HG02798 (cell line): Measurements from ENCODE around the gene MGAT4A.
"Not testable (repeated sequence)": the region's sequence is repeated elsewhere in the genome, so short reads cannot be mapped to it uniquely, and the experiment has no call there.

Source experiments
- ATAC-seq: cut with Tn5 transposase; IDR thresholded peaks from one replicate; pipeline ENCODE4 v1.9.1; 2021; ENCODE audit warnings: mild to moderate bottlenecking; ENCODE audit not compliant: unreplicated experiment, poor library complexity

MGAT4A gene

DNA sequence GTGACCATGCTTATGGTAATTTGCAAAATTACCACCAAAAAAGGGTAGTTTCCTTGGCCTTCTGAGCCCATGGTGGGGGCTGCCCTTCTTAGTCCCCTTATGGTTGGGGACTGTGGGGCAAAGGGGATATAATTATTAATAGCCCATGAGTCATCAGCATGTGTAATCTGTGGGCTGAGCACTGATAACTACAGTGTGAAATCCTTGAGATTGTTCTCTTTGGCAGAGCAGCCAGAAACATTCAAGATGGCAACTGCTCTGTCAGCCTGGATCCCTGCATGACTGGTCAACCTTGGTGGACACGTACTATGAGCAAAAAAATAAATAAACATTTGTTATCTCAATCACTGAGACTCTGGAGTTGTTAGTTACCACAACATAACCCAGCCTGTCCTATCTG is 61.3 kb downstream of the MGAT4A start:
- ATAC-seq, result no peak

DNA sequence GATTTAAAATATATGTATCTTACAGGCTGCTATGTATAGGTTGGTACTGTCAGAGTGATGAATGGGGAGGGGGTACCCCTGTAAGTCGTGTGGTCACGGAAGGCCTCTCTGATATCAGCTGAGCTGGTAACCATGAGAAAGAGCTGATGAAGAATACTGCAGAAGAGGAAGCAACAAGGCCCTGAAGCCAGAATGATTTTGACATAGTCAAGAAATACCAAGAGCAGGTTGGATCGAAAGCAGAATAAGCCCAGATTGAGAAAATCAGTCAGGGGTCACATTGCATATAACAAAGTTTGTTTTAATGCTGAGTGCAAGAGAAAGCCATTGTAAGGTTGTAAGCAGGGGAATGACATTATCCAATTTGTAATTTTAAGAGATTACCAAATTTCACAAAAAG is 65.3 kb downstream of the MGAT4A start:
- ATAC-seq, result no peak

GRCh38 chr2:98664323-98664722 is 66.6 kb downstream of the MGAT4A start:
- no peak for ATAC-seq

GRCh38 chr2:98663511-98664090 is 67.3 kb downstream of the MGAT4A start:
- ATAC-seq, result no peak

DNA sequence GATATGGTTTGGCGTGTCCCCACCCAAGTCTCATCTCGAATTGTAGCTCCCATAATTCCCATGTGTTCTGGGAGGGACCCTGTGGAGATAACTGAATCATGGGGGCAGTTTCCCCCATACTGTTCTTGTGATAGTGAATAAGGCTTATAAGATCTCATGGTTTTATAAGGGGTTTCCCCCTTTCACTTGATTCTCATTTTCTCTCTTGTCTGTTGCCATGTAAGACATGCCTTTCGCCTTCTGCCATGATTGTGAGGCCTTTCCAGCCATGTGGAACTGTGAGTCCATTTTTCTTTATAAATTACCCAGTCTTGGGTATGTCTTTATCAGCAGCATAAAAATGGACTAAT is 71.5 kb downstream of the MGAT4A start:
- ATAC-seq, result not testable (repeated sequence)

GRCh38 chr2:98658816-98659490 is 72.0 kb downstream of the MGAT4A start:
- no peak for ATAC-seq

DNA sequence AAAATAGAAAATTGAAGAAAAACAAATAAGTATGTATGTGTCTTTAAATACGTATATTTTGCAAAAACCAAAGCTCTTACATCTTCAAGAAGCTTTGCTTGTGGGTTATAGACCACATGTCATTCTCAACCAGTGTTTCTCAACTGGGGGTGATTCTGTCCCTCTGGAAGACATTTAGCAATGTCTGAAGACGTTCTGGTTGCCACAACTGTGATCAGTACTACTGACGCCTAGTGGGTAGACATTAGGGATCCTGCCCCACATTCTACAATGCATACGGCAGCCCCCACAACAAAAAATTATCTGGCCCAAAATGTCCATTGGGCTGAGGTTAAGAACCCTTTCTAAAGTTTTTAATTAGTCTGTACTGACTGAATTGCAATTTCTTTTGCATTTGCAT is 74.1 kb downstream of the MGAT4A start:
- no peak for ATAC-seq

DNA sequence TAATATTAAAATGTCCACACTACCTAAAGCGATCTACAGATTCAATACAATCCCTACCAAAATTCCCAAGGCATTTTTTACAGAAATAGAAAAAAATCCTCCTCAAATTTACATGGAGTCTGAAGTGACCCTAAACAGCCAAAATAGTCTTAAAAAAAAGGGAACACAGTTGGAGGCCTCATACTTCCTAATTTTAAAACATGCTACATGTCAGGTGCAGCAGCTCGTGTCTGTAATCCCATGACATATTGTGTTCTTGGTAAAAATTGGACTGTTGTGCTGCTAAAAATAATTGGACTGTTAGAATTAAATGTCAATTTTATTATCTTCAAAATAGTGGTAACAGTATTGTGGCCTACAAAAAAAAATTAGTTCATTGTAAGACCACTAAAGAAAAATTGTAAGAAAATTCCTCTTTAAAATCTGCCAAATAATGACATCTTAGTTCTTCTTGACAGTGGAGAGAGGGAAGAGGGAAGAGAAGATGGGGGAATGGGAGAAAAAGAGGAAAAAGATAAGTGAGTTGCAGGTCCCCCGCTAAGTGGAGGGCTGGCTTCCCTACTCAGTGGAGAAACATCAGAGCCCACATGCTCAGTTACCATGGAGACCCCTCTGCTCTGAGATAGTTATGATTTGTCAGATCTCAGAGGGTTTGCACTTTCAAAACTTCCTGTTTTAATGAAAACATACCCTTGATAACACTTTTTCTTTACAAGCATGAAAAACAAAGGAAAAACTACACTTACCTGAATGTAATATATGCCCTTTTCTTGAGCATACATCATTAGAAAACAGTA is 76.0 kb downstream of the MGAT4A start:
- no peak for ATAC-seq

GRCh38 chr2:98650998-98651397 is 79.9 kb downstream of the MGAT4A start:
- no peak for ATAC-seq

GRCh38 chr2:98649992-98650375 is 80.9 kb downstream of the MGAT4A start:
- ATAC-seq, result no peak

- ATAC-seq, result peak; percentile 89
Measured at GRCh38 chr2:98649135-98649991, 81.6 kb downstream of the MGAT4A start.

DNA sequence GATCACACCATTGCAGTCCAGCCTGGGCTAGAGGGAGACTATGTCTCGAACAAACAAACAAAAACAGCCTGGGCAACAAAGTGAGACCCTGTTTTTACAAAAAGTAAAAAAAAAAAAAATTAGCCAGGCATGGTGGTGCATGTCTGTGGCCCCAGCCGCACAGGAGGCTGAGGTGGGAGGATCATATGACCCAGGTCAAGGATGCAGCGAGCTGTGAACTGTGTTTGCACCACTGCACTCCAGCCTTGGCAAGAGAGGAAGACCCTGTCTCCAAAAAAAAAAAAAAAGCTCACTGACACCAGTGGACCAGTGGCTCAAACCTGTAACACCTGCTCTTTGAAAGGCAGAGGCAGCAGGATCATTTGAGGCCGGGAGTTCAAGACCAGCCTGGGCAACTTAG is 82.5 kb downstream of the MGAT4A start:
- no peak for ATAC-seq

DNA sequence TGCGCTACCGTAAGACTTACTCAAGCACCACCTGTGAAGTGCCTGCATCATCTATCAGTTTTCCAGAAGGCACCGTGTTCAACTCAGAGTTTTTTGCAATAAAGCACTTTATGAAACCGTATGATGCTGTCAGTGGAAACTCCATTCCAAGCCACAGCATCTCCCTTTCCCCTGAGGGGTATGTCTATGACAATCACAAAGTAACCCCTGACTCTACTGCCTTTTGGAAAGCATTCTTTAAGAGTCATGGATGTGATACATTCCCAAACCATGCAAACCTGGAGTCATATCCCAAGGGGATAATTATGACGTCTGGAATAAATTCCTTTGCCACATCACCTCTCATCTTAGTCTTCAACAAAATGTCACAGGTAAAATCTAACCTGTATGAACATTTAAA is 83.3 kb downstream of the MGAT4A start:
- no peak for ATAC-seq

DNA sequence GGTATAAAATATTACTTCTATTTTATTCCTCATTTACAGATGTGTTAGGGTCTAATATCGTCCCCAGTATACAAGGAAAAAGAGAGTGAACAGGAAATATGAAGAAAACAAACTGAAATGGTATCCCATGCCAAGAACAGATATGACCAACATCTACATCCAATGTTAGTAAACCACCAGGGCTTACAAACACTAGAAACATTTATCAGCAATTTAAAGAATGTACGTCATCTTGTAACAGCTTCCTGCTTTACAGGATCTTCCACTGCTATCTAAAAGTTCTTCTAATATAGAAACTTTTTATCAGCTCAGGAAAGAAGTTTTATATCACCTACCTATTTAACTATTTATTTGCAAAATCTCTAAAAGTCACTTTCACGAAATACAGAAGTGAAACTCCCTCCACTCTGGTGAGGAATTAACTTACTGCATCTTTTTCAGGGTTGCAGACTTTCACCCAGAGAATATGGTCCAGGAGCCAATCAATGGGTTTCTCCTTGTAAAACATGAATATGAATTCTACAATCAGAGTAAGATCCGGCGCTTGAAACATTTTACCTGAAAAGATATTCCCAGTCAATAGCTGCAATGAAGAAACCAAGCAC is 87.3 kb downstream of the MGAT4A start:
- ATAC-seq, result no peak

GRCh38 chr2:98637401-98638147 is 93.4 kb downstream of the MGAT4A start:
- no peak for ATAC-seq

DNA sequence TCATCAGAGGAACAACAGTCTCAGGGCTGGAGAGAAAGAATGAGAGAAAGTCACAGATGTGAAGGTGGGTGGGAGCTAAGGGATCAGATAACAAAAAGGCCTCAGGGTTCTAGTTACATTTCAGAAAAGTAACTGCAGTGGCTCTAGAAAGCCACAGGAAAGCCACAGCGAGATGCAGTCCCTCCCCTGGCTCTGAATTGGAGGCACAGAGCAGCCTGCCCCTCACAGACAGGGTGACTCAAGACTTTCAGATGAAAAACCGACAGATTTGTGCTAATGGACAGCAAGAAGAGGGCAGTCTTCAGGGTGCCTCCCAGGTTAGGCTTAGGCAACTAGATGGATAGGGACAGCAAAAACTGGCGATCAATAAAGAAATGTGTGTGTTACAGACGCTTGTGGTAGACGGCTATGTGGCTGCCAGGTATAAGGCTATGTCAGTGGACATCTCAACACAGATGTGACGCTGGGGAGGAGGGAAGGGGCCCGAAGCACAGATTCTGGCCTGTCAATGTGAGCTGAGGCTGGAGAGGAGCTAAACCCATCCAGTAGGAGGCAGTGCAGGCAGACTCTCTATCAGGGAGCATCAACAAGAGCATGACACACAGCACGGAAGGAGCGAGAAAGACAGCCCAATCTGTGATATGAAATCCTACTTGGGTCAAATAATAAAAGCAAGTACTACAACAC is 96.4 kb downstream of the MGAT4A start:
- ATAC-seq, result no peak

DNA sequence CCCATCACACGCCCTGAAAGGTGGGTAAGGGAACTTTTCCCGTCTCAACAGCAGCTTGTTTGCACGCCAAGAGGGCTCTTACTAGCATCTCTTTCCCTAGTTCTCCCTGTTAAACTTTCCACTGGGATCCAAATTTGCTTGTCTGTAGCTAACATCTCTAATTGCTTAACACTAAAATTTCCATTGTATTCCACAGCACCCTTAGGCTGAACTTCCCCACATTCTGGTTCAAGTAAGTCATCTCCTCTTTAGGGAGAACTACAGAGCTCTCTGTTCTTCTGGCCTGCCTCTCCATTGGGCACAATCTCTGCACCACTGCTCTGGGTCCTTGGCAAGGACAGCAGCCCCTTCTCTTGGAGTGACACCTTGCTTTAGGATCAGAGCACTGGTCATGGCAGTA is 98.6 kb downstream of the MGAT4A start:
- no peak for ATAC-seq

DNA sequence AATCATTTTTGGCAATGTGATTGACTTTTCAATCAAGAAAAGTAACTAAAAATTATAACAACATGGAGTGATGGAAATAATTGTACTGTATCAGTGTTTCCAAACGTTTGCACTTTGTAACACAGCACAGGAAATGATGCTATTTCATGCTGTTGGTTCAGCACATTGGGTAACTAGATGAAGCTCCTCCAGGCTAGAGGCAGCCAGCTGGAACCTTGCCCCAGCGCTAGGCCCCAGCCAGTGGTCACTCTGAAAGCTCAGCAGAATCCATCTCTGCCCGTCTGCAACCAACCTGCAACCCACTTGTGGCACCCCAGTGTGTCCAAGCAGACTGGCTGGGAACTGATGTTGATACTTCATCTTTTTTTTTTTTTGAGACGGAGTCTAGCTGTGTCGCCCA is 107.3 kb downstream of the MGAT4A start:
- ATAC-seq, result no peak

DNA sequence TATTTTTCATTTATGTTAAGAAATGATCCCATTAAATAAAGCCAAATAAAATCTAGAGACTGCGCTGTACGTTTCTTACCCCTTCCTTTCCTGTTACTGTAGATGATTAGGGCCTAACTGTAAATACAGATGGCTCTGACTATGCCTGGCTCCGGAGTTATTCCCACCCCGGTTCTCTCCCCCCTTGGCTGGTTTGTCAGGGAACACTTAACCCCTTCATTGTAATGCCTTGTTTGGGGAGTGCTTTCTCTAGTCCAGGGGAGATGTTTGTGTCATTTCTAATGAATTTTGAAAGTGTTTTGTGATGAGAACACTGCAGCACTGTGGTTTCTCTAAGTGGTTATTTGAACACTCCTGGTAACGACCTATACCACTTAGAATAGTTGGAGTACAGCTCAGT is 113.8 kb downstream of the MGAT4A start:
- ATAC-seq, result no peak
